ENCODE data around the gene GABBR1. TPM values are rescaled to one million over a fixed set of nuclear protein-coding genes. Genes with fewer than 3 reads are reported as not detected.

Gene GABBR1
- total RNA-seq, 1 donor from 2014 or later: 38.5 TPM

- intact Hi-C loops (cut with DNase I): no loop called here
- H3K27me3 ChIP-seq (ENCODE audit: low read depth): no peaks in the 10 kb centered on the region
- no peak overlapping the region for H3K4me3 ChIP-seq
- ATAC-seq (no peak), DNase-seq (no peak)
- no peaks in the 10 kb centered on the region for H3K4me1 ChIP-seq
- no peak for TF ChIP-seq CTCF (IDR thresholded peaks at IDR 0.05)
- no peaks in the 10 kb centered on the region for H3K36me3 ChIP-seq
- no peak overlapping the region for H3K27ac ChIP-seq
- no peaks in the 10 kb centered on the region for H3K9me3 ChIP-seq
Measured at GRCh38 chr6:29563435-29563965, 69.5 kb downstream of the GABBR1 start.

GRCh38 chr6:29561606-29562181 lies 71.3 kb downstream of the GABBR1 start:
- ATAC-seq (no peak), DNase-seq (no peak)
- Histone ChIP-seq H3K27ac (no peak overlapping the region), H3K36me3 (no peaks in the 10 kb centered on the region), H3K27me3 (ENCODE audit: low read depth) (peaks cover 6% of the 10 kb centered on the region), H3K4me1 (no peaks in the 10 kb centered on the region), H3K4me3 (no peak overlapping the region), H3K9me3 (no peaks in the 10 kb centered on the region)
- TF ChIP-seq CTCF (IDR thresholded peaks at IDR 0.05): no peak
- intact Hi-C loops (cut with DNase I): no loop called here

- Histone ChIP-seq H3K36me3 (no peaks in the 10 kb centered on the region), H3K27me3 (ENCODE audit: low read depth) (peaks cover 12% of the 10 kb centered on the region), H3K4me3 (no peak overlapping the region), H3K4me1 (no peaks in the 10 kb centered on the region), H3K27ac (no peak overlapping the region), H3K9me3 (no peaks in the 10 kb centered on the region)
- ATAC-seq (no peak), DNase-seq (no peak)
- no peak for TF ChIP-seq CTCF (IDR thresholded peaks at IDR 0.05)
- intact Hi-C loops (cut with DNase I): no loop called here
Measured at GRCh38 chr6:29561091-29561490, 71.9 kb downstream of the GABBR1 start.

GRCh38 chr6:29559524-29560287 lies 73.3 kb downstream of the GABBR1 start, which contains the start of gene UBD:
UBD (minus strand) TSS chr6:29559732; CDS start chr6:29559701, 31 bp downstream.
- H3K36me3 ChIP-seq: no peaks in the 10 kb centered on the region
- H3K4me1 ChIP-seq: no peaks in the 10 kb centered on the region
- ATAC-seq (no peak), DNase-seq (no peak)
- TF ChIP-seq CTCF (IDR thresholded peaks at IDR 0.05): no peak
- H3K4me3 ChIP-seq: no peak within 1 kb of the TSS
- H3K27ac ChIP-seq: no peak within 1 kb of the TSS
- no peaks in the 10 kb centered on the region for H3K9me3 ChIP-seq
- peaks cover 20% of the 10 kb centered on the region for H3K27me3 ChIP-seq (ENCODE audit: low read depth)
- intact Hi-C loops (cut with DNase I): no loop called here

GRCh38 chr6:29558439-29559079 lies 74.4 kb downstream of the GABBR1 start:
- Histone ChIP-seq H3K27ac (no peak overlapping the region), H3K9me3 (no peaks in the 10 kb centered on the region), H3K36me3 (no peaks in the 10 kb centered on the region), H3K4me3 (no peak overlapping the region), H3K27me3 (ENCODE audit: low read depth) (peaks cover 31% of the 10 kb centered on the region), H3K4me1 (peaks cover 4% of the 10 kb centered on the region)
- ATAC-seq: no peak
- DNase-seq: no peak
- TF ChIP-seq CTCF (IDR thresholded peaks at IDR 0.05): no peak
- intact Hi-C loops (cut with DNase I): no loop called here
